Upper lobe of left lung (tissue), 6 donors: Measurements from ENCODE around the gene DPP4. TPM values are rescaled to one million over a fixed set of nuclear protein-coding genes. Genes with fewer than 3 reads are reported as not detected.

Experiments used
- ATAC-seq, 2 donors: fragments of 200-7000 bp; cut with Tn5 transposase; one replicate each; pipeline ENCODE4 v1.9.1; 2022; ENCODE audit warnings: mild to moderate bottlenecking in 2 of 2, moderate library complexity in 2 of 2; ENCODE audit not compliant: low FRiP score in 2 of 2
- DNase-seq, 2 donors: peaks; one replicate each; pipeline ENCODE4 v3.0.0-alpha.2; 2019 to 2020
- H3K27ac ChIP-seq, 4 donors: fragments of 200-600 bp; sonication (generic); one replicate each; pipeline ENCODE4 v1.5.1; 2016 to 2019
- H3K27me3 ChIP-seq, 4 donors: fragments of 200-600 bp; sonication (generic); one replicate each; pipeline ENCODE4 v1.5.1; 2017 to 2019
- H3K36me3 ChIP-seq, 4 donors: fragments of 200-600 bp; sonication (generic); one replicate each; pipeline ENCODE4 v1.5.1; 2016 to 2019
- H3K4me1 ChIP-seq, 4 donors: fragments of 200-600 bp; sonication (generic); one replicate each; pipeline ENCODE4 v1.5.1; 2018 to 2019
- H3K4me3 ChIP-seq, 4 donors: fragments of 200-600 bp; sonication (generic); one replicate each; pipeline ENCODE4 v1.5.1; 2017 to 2019; ENCODE audit warnings: mild to moderate bottlenecking in 2 of 4, moderate library complexity in 1 of 4
- H3K9me3 ChIP-seq, 4 donors: fragments of 200-600 bp; sonication (generic); one replicate each; pipeline ENCODE4 v1.5.1; 2018 to 2019
- EP300 ChIP-seq, 4 donors: sonication (generic); formaldehyde crosslinking; IDR thresholded peaks; one replicate each; pipeline ENCODE4 v1.5.1; 2017; ENCODE audit warnings: antibody characterized with exemption in 4 of 4, control low read depth in 2 of 4
- POLR2A ChIP-seq, 4 donors: fragments of 450-650 bp; IDR thresholded peaks; one replicate each; pipeline ENCODE4 v1.5.1; 2016 to 2017; ENCODE audit warnings: antibody characterized with exemption in 4 of 4, mild to moderate bottlenecking in 2 of 4
- POLR2AphosphoS5 ChIP-seq, 2 donors: sonication (generic); formaldehyde crosslinking; IDR thresholded peaks; one replicate each; pipeline ENCODE4 v1.5.1; 2017; ENCODE audit warnings: antibody characterized with exemption in 2 of 2
- WGBS, 2 donors: methylation state at CpG; one replicate each; pipeline ENCODE4 v1.1.5; 2017 to 2018; 5-methylcytosine and 5-hydroxymethylcytosine counted together
- total RNA-seq, 6 donors: library from RNA; depleted of rRNA in 4 of 6; stranded (reverse); fragments of >200 nt in 4 of 6; gene quantifications; one replicate each; pipeline versions ENCODE4 v1.1.0 to v1.2.1, GENCODE V29; 2016 to 2021
- TF ChIP-seq, protein P1 (sequence below), 6 experiments: fragments of 450-650 bp in 4 of 6; fragments of 200-600 bp in 2 of 6; sonication (generic) in 2 of 6; IDR thresholded peaks; one replicate each; pipeline ENCODE4 v1.5.1; 2016 to 2019; ENCODE audit warnings: antibody characterized with exemption in 6 of 6
- donor health status: DM: no; HTN: no; CAD: no; lungs with moderate emphysema.
- donor health status: DM: no; HTN: yes; CAD: no; lungs with severe emphysema.

The DPP4 gene
- total RNA-seq, 6 donors from 2014 or later: 16.4 to 77.3 (median 27.5) TPM

DNA sequence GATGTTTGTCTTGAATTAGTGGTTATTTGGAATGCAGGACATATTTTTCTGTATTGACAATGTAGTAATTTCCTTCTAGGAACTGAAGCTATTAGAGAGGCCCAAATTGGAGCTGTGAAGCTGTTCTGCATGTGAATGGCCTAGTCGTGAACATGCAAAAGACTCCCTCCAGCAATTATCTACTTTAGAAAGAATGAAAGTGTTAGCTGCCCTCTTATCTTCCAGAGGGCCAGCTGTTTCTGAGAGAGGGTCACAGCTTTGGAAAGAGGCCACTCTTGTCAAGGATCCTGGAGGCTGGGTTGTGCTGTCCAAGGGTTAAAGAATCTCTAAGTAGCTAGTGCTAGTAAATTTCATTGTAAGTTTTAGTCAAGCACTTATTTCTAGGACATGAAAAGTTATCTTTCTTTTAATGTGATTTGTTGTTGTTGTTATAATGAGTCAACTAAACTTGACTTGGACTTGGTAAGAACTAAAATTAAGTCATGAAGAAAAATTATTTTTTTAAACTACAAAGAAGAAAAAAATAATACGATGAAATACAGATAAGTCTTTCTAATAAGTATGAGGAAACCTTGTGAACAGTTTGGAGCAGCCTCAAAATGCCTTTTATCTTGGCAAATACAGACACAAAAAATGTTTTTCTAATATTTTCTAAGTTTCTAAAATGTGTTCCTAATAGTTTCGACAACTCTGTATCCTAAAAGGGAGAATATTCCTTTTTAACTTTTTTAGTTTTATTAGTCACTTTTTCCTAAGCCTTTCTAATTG, 36.8 kb downstream of the DPP4 start:
- H3K36me3 ChIP-seq: peaks cover 0 to 3% (median 0%) of the 10 kb centered on the region in 4 donors
- H3K9me3 ChIP-seq: no peaks in the 10 kb centered on the region
- H3K4me3 ChIP-seq: no peak overlapping the region
- 64 to 67% methylated on average over 3 of the region's 3 CpGs for WGBS, 2 donors
- no peak for DNase-seq
- H3K27ac ChIP-seq: no peak overlapping the region
- H3K27me3 ChIP-seq: no peaks in the 10 kb centered on the region
- ATAC-seq: peak in 1 of 2 donors; percentile 24
- TF ChIP-seq, protein P1, sequence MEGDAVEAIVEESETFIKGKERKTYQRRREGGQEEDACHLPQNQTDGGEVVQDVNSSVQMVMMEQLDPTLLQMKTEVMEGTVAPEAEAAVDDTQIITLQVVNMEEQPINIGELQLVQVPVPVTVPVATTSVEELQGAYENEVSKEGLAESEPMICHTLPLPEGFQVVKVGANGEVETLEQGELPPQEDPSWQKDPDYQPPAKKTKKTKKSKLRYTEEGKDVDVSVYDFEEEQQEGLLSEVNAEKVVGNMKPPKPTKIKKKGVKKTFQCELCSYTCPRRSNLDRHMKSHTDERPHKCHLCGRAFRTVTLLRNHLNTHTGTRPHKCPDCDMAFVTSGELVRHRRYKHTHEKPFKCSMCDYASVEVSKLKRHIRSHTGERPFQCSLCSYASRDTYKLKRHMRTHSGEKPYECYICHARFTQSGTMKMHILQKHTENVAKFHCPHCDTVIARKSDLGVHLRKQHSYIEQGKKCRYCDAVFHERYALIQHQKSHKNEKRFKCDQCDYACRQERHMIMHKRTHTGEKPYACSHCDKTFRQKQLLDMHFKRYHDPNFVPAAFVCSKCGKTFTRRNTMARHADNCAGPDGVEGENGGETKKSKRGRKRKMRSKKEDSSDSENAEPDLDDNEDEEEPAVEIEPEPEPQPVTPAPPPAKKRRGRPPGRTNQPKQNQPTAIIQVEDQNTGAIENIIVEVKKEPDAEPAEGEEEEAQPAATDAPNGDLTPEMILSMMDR (IDR thresholded peaks at IDR 0.05): no peak
- no peak for TF ChIP-seq POLR2A (IDR thresholded peaks at IDR 0.05)
- TF ChIP-seq EP300 (IDR thresholded peaks at IDR 0.05): no peak
- TF ChIP-seq POLR2AphosphoS5 (IDR thresholded peaks at IDR 0.05): no peak
- H3K4me1 ChIP-seq: peaks cover 0 to 3% (median 2%) of the 10 kb centered on the region in 4 donors

DNA sequence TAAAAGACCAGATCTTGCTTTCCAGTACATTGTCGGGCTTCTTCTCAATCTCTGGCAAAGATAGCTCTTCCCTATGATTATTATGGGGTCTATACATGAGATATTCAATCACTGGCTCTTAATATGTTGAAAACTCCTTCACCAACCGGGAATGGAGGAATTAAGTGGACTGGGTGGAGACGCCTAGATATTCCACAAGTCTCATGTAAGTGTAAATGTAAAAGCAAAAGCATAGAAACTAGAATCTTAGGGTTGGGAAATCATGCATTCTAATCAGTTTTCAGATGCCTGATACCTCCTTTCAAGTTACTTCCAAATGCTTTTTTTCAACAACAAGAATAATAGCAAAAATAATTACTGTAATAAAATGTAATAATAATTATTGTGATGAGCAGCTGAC, 38.0 kb downstream of the DPP4 start:
- WGBS, 2 donors: 93% methylated on average over 3 of the region's 3 CpGs
- ATAC-seq (no peak), DNase-seq (no peak)
- H3K4me3 ChIP-seq: no peak overlapping the region
- no peaks in the 10 kb centered on the region for H3K9me3 ChIP-seq
- no peak overlapping the region for H3K27ac ChIP-seq
- H3K4me1 ChIP-seq: peaks cover 0 to 3% (median 2%) of the 10 kb centered on the region in 4 donors
- no peaks in the 10 kb centered on the region for H3K27me3 ChIP-seq
- H3K36me3 ChIP-seq: no peaks in the 10 kb centered on the region
- no peak for TF ChIP-seq POLR2A (IDR thresholded peaks at IDR 0.05)
- TF ChIP-seq, protein P1 (IDR thresholded peaks at IDR 0.05): no peak
- TF ChIP-seq POLR2AphosphoS5 (IDR thresholded peaks at IDR 0.05): no peak

DNA sequence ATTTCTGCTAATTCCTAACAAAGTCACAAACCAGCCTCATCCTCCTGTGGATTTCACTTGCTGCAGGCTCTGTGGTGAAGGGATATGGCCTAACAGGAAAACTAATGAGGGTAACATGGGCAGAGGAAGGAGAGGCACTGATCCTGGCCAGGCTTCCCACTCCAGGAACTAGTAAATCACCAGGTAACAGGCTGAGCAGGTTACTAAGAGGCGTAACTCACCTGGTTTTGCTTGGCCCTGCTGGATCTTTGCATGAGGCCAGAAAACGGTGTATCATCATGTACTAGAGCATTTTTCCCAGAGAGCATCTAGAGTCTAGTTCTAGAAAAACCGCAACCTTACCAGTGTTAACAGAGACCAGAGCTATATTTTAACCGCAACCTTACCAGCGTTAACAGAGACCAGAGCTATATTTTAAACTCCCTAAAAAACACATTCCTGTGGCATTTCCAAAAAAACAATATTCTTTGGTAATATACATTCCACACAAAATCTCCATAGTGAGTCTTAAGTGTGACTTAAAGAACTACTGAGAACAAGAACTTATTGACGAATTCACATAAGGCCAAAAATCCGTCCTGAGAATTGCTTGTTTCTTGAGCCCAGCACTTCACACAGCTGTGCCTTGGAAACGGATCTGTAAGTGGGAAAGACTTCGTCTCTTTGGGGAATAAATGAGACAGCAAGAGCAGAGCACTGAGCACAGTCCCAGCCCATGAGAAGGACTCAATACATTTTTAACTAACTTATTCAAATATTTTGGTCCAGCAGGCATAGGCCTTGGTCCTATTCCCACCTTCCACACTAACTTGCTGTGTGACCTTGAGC, 43.4 kb downstream of the DPP4 start:
- ATAC-seq: no peak
- TF ChIP-seq EP300 (IDR thresholded peaks at IDR 0.05) (no peak), POLR2AphosphoS5 (IDR thresholded peaks at IDR 0.05) (no peak), POLR2A (IDR thresholded peaks at IDR 0.05) (no peak)
- TF ChIP-seq, protein P1 (IDR thresholded peaks at IDR 0.05): no peak
- no peaks in the 10 kb centered on the region for H3K4me1 ChIP-seq
- no peak overlapping the region for H3K27ac ChIP-seq
- H3K36me3 ChIP-seq: no peaks in the 10 kb centered on the region
- 95 to 96% methylated on average over 9 of the region's 9 CpGs for WGBS, 2 donors
- H3K27me3 ChIP-seq: no peaks in the 10 kb centered on the region
- no peak for DNase-seq
- H3K4me3 ChIP-seq: no peak overlapping the region
- H3K9me3 ChIP-seq: no peaks in the 10 kb centered on the region

DNA sequence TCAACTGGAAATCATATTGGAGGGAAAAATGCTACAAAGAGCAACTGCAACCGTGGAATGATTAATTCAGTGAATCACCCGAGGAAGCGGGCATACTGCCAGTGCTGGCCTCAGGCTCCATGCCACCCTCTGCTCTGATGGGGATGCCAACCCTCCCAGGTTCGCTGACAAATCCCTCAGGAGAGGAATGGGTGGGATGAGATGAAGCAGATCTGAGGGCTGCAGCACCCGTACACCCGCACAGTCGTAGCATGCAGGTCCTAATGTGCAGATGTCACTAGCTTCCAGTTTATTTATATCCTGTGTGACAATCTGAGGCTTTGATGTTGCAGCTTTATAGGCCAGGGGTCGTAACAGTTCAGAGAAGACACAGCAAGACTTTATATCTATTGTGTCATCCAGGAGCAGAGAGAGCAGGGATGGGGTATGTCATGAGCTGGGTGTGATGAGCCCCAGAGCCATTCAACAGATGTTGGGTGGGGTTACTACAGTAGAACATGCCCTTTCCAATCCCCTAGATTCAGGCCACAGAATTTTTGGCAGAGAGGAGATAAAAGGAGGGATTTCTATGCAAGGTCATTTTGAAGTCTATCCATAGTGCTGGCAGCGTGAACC, 44.6 kb downstream of the DPP4 start:
- H3K4me1 ChIP-seq: no peaks in the 10 kb centered on the region
- TF ChIP-seq POLR2AphosphoS5 (IDR thresholded peaks at IDR 0.05) (no peak), POLR2A (IDR thresholded peaks at IDR 0.05) (no peak), EP300 (IDR thresholded peaks at IDR 0.05) (no peak)
- TF ChIP-seq, protein P1 (IDR thresholded peaks at IDR 0.05): no peak
- no peaks in the 10 kb centered on the region for H3K9me3 ChIP-seq
- H3K36me3 ChIP-seq: no peaks in the 10 kb centered on the region
- no peaks in the 10 kb centered on the region for H3K27me3 ChIP-seq
- no peak overlapping the region for H3K27ac ChIP-seq
- WGBS, 2 donors: 75 to 87% methylated on average over 9 of the region's 9 CpGs
- DNase-seq (peak in 1 of 2 donors; percentile 7), ATAC-seq (peak in 1 of 2 donors; percentile 80)
- H3K4me3 ChIP-seq: no peak overlapping the region
